Glomerular visceral epithelial cell (primary cell): Measurements from ENCODE around the gene MRPS35.

Experiments
- DNase-seq: peaks from one replicate; pipeline ENCODE4 v3.0.0-alpha.2; 2016; ENCODE audit errors: extremely low spot score

Gene MRPS35

GRCh38 chr12:27772328-27773049 lies 61.9 kb downstream of the MRPS35 start:
- no peak for DNase-seq

GRCh38 chr12:27777141-27777540 lies 66.5 kb downstream of the MRPS35 start:
- DNase-seq = no peak

DNA sequence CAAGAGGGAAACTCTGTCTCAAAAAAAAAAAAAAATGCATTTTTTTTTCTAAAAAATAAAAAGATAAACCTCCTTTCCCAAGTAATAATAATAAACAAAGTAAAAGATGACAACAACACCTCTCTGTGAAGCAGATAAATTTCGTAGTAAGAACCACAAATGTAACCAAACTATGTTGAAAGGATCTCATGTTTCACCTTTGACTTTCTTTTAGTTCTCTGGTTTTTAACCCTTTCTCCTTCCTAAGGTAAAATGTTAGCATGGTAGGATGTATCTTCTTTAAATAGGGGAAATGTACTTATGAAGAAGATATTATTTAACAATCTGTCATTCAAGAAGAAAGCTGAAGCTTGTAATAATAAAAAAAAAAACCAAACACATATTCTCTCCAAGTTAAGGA lies 67.6 kb downstream of the MRPS35 start:
- no peak for DNase-seq

DNA sequence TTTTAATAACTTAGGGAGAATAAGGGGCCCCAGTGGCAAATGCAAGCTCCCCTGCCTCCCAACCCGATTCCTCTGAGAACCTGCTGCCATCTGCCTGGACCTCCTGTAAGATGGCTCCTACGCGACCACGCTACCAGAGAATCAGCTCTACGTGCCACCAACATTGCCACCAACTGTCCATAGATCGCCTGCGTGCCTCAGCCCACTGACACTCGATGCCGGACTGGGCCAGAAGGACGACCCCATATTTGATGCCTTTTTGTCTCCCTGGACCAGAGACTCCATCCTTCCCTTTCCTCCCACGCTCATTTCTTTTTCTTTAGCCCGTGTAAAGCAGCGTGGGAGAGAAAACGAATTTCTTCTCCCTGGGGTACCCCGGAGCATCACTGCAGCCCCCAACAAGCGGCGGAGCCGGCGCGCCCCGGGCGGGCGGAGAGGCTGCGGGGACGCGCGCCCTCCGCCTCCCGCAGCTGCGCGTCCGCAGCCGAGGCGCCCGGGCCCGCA lies 68.8 kb downstream of the MRPS35 start:
- DNase-seq = peak; percentile 2

DNA sequence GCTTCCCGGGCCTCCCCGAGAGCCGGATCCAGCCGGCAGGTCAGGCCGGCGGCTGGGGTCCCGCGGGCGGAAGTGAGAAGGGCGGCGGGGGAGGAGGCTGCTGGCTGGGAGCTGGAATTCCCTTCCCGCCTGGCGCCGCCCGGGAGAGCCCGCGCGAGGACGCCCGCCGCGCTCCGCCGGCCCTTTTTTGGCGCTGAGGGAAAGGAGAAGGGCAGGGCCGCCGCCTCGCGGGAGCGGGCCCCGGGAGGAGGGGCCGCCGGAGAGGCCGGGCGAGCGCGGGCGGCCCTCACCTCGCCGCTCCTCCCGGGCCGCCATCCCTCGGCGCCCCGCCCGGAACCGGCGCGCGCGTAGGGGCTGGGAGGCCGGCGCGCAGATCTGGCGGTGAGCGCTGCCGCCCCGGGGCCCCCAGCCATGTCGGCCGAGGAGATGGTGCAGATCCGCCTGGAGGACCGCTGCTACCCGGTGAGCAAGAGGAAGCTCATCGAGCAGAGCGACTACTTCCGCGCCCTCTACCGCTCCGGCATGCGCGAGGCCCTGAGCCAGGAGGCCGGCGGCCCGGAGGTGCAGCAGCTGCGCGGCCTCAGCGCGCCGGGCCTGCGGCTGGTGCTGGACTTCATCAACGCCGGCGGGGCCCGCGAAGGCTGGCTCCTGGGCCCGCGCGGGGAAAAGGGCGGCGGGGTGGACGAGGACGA lies 69.4 kb downstream of the MRPS35 start, which contains the start of the genes KLHL42 and MANSC4:
Gene KLHL42, plus strand, starts transcription at position 314 of the 692 bp plus-strand sequence. Its CDS starts 98 bp downstream, at position 412.
Gene MANSC4, minus strand, starts transcription at position 317 of the 692 bp plus-strand sequence. CDS start 8,960 bp downstream, outside the sequence.
- DNase-seq = peak; percentile 73

- DNase-seq = peak; percentile 65
Measured at GRCh38 chr12:27780612-27781408, 70.2 kb downstream of the MRPS35 start.

DNA sequence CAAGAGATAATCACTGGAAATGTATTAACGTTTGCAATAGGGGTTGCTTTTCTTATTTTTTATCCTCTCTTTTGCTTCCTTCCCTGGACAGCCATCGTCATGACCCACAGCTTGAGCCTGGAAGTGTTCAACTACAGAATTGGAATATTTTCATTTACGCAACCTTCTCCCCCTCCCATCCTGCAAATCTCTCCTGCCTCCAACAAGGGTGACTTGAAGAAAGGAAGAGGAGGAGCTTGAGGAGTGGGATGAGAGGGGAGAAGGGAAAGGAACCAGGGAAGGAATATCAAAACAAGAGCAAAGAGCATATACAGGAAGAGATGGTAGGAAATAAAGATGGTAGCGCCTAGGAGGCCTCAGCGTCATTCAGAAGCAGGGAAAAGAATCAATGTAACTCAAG lies 71.0 kb downstream of the MRPS35 start:
- DNase-seq = no peak

- no peak for DNase-seq
Measured at GRCh38 chr12:27782481-27782880, 71.8 kb downstream of the MRPS35 start.

GRCh38 chr12:27785882-27786570 lies 75.4 kb downstream of the MRPS35 start:
- peak; percentile 29 for DNase-seq

GRCh38 chr12:27787559-27787958 lies 76.9 kb downstream of the MRPS35 start:
- no peak for DNase-seq

DNA sequence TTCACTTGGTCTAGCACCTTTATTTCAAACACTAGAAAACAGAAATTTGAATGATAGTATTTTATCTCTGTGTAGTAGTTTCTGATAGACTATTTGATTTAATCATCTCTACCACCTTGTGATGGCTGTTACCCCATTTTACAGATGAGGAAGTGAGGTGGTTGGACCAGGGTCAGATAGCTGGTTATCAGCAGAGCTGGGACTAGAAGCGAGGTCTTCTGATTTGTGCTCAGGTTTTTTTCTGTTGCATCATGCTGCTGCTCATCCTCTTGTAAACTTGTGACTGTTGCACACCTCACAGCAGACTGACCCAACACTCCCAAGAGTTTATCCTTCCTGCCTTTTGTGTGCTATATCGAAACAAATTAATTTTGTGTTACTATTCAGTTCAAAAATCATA lies 79.5 kb downstream of the MRPS35 start:
- no peak for DNase-seq

GRCh38 chr12:27794818-27795584 lies 84.4 kb downstream of the MRPS35 start:
- no peak for DNase-seq

DNA sequence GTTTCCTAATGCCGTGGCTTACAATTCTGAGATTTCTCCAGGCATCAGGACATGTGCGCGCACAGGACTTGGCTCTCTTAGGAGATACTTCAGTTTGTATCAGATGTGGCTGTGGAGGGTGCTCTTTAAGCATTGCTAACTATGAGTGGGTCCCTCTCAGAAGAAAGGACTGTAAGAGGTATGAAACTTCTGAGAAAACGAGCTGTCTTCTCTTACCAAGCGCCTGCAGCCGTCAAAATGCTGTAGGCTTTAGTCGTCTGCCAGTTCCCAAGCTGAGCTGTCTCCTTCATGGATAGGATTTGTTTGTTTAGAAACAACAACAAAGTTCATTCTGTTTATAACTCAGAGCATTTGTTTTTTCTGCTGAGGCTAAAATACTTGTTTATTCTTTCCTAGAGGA lies 85.5 kb downstream of the MRPS35 start:
- no peak for DNase-seq

DNA sequence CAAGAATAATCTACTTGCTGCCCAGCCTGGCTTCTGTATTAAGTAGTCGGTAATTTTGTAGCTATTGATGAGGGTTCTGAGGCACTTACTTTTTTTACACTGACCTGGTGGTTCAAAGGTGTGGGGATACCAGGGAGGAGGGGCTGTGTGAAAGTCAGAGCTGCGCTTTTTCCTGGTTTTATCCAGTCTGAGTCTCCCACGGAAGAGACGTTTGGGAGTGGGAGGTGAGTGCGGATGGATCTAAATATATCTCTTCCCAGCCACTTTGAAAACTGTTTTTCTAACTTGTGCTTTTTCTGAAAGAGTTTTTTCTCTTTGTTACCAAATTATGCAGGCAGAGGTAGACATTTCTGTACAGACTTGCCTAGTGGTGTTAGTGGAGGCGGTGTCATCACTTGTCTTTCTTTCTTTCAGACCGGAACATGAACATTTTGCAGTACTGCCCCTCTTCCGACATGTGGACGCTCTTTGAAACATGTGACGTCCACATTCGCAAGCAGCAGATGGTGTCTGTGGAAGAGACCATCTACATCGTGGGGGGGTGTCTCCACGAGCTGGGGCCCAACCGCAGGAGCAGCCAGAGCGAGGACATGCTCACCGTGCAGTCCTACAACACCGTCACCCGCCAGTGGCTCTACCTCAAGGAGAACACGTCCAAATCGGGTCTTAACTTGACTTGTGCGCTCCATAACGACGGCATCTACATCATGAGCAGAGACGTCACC lies 86.8 kb downstream of the MRPS35 start:
- DNase-seq = no peak

GRCh38 chr12:27800819-27801218 lies 90.2 kb downstream of the MRPS35 start:
- no peak for DNase-seq

DNA sequence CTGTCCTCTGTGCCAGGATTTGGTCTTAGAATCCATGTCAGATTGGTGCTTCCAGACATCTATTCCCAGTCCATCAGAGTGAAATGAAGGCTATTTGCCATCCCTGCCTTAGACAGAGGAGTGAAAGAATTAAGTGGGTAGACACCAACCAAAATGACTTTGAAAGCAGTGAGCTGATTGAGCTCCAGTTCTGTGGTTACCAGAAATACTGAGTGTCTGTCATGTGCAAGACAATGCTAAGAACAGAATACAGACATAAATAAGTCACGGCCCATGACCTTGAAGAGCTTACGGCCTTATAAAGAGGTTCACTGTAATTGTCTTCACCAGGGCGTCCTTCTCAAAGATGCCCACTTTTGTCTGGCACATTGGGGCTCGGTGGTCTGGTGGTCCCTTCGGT lies 91.0 kb downstream of the MRPS35 start:
- no peak for DNase-seq

- DNase-seq = no peak
Measured at GRCh38 chr12:27802511-27802910, 91.9 kb downstream of the MRPS35 start.

- no peak for DNase-seq
Measured at GRCh38 chr12:27802936-27803335, 92.3 kb downstream of the MRPS35 start.

- DNase-seq = no peak
Measured at GRCh38 chr12:27805238-27805637, 94.6 kb downstream of the MRPS35 start.
